ENCODE measurements around the gene GJA3.
A peak's percentile ranks its signal among the peaks of the same experiment; 100 is the strongest.

- TF ChIP-seq RXRA (IDR thresholded peaks at IDR 0.05) (no peak), REST (IDR thresholded peaks at IDR 0.05) (no peak), MAX (IDR thresholded peaks at IDR 0.05) (no peak), TAF1 (conservative IDR thresholded peaks at IDR 0.05) (no peak), ATF3 (IDR thresholded peaks at IDR 0.05) (no peak), GABPA (IDR thresholded peaks at IDR 0.05 in 1 of 2, conservative IDR thresholded peaks at IDR 0.05 in 1 of 2) (no peak), HNF4A (conservative IDR thresholded peaks at IDR 0.05) (peak in 1 of 2 donors; percentile 16), FOXA1 (IDR thresholded peaks at IDR 0.05) (no peak), RAD21 (IDR thresholded peaks at IDR 0.05) (no peak), YY1 (IDR thresholded peaks at IDR 0.05) (no peak), JUND (IDR thresholded peaks at IDR 0.05) (no peak), SP1 (IDR thresholded peaks at IDR 0.05) (no peak)
- TF ChIP-seq, protein P1, sequence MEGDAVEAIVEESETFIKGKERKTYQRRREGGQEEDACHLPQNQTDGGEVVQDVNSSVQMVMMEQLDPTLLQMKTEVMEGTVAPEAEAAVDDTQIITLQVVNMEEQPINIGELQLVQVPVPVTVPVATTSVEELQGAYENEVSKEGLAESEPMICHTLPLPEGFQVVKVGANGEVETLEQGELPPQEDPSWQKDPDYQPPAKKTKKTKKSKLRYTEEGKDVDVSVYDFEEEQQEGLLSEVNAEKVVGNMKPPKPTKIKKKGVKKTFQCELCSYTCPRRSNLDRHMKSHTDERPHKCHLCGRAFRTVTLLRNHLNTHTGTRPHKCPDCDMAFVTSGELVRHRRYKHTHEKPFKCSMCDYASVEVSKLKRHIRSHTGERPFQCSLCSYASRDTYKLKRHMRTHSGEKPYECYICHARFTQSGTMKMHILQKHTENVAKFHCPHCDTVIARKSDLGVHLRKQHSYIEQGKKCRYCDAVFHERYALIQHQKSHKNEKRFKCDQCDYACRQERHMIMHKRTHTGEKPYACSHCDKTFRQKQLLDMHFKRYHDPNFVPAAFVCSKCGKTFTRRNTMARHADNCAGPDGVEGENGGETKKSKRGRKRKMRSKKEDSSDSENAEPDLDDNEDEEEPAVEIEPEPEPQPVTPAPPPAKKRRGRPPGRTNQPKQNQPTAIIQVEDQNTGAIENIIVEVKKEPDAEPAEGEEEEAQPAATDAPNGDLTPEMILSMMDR (IDR thresholded peaks at IDR 0.05; ENCODE audit: low read depth, low read length, missing input control) = no peak
- TF ChIP-seq, protein P2, sequence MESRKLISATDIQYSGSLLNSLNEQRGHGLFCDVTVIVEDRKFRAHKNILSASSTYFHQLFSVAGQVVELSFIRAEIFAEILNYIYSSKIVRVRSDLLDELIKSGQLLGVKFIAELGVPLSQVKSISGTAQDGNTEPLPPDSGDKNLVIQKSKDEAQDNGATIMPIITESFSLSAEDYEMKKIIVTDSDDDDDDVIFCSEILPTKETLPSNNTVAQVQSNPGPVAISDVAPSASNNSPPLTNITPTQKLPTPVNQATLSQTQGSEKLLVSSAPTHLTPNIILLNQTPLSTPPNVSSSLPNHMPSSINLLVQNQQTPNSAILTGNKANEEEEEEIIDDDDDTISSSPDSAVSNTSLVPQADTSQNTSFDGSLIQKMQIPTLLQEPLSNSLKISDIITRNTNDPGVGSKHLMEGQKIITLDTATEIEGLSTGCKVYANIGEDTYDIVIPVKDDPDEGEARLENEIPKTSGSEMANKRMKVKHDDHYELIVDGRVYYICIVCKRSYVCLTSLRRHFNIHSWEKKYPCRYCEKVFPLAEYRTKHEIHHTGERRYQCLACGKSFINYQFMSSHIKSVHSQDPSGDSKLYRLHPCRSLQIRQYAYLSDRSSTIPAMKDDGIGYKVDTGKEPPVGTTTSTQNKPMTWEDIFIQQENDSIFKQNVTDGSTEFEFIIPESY (IDR thresholded peaks at IDR 0.05) = no peak
Measured at GRCh38 chr13:20175907-20176652, 15.2 kb upstream of the GJA3 start.
